Pancreas (tissue), 10 donors: ENCODE measurements around the gene KLHDC7B. TPM values are rescaled to one million over a fixed set of nuclear protein-coding genes. Genes with fewer than 3 reads are reported as not detected.
"Not testable (repeated sequence)": the region's sequence is repeated elsewhere in the genome, so short reads cannot be mapped to it uniquely, and the experiment has no call there.

Source experiments
- ATAC-seq, 4 donors: fragments of 200-7000 bp; cut with Tn5 transposase; one replicate each; pipeline versions ENCODE4 v1.8.0 to v1.9.1; 2020; ENCODE audit warnings: mild to moderate bottlenecking in 4 of 4, moderate library complexity in 4 of 4
- DNase-seq, 6 donors: peaks; one replicate each; pipeline ENCODE4 v3.0.0-alpha.2; 2020
- FAIRE-seq: peaks from 2 replicates; lab custom pipeline; 2012; peaks lifted over from hg19 to GRCh38; lab: Jason Lieb, UNC
- H3K27ac ChIP-seq, 4 donors: fragments of 200-600 bp; sonication (generic); 1 replicate in 3 of 4; 2 replicates in 1 of 4; pipeline versions ENCODE4 v1.5.0 to v1.8.0; 2020
- H3K27me3 ChIP-seq, 4 donors: fragments of 200-600 bp; one replicate each; pipeline ENCODE4 v1.8.0; 2021
- H3K36me3 ChIP-seq, 3 donors: fragments of 200-600 bp; sonication (generic) in 1 of 3; one replicate each; pipeline versions ENCODE4 v1.5.0 to v1.8.0; 2020 to 2021
- H3K4me1 ChIP-seq, 3 donors: fragments of 200-600 bp; one replicate each; pipeline ENCODE4 v1.8.0; 2021
- H3K4me3 ChIP-seq, 4 donors: fragments of 200-600 bp; sonication (generic) in 2 of 4; one replicate each; pipeline versions ENCODE4 v1.5.0 to v1.8.0; 2020 to 2021
- H3K9me3 ChIP-seq, 4 donors: fragments of 200-600 bp; one replicate each; pipeline ENCODE4 v1.8.0; 2021
- WGBS, 2 donors: extraction: QIAGEN DNeasy Blood & Tissue Kit; methylation state at CpG; one replicate each; pipeline ENCODE4 v1.1.7; 2013; 5-methylcytosine and 5-hydroxymethylcytosine counted together
- intact Hi-C, 3 donors: fragments of 100-400 bp; cut with DNase I; formaldehyde crosslinking; loops; one replicate each; pipeline versions ENCODE4 v1.11.1 to v1.14.2; 2022
- polyA plus RNA-seq, 2 donors: library from polyadenylated mRNA; stranded (reverse); fragments of 200-250 nt; gene quantifications; one replicate each; pipeline ENCODE4 v1.2.3, GENCODE V29; 2013
- total RNA-seq, 6 donors: library from RNA; stranded (reverse); fragmentation: NEBNext Ultra II Directional in 4 of 6; extraction: Animal tissue kit (Norgen Biotek cat#: 25700) in 4 of 6; gene quantifications; one replicate each; pipeline versions ENCODE4 v1.2.1 to v1.2.4, GENCODE V29; 2021 to 2023
- TF ChIP-seq, protein P1 (sequence below), 4 donors: fragments of 200-600 bp; sonication (generic) in 3 of 4; IDR thresholded peaks; one replicate each; pipeline versions ENCODE4 v1.5.0 to v1.8.0; 2021; ENCODE audit warnings: antibody characterized with exemption in 4 of 4
- donor health status: healthy with polysubstance abuse.
- donor health status: DM: no; HTN: no; CAD: no; lungs with moderate emphysema.
- donor health status: DM: no; HTN: no; CAD: no.
- donor health status: control.
- donor health status: control.
- donor health status: Bipolar disorder and iron deficiency.
- donor health status: DM: yes; HTN: yes; CAD: no.
- donor health status: DM: no; HTN: no; CAD: no.
- donor health status: DM: no; HTN: no; CAD: no.
- donor health status: DM: yes; HTN: yes; CAD: no.

KLHDC7B gene
- total and polyA plus RNA-seq, 8 donors: 0.03 to 2.1 (median 0.15) TPM; not detected in 1

GRCh38 chr22:50516891-50517290, 28.8 kb upstream of the KLHDC7B start:
- no peaks in the 10 kb centered on the region for H3K4me1 ChIP-seq
- intact Hi-C loops: no loop called here
- ATAC-seq (no peak), FAIRE-seq (no peak), DNase-seq (no peak)
- TF ChIP-seq, protein P1, sequence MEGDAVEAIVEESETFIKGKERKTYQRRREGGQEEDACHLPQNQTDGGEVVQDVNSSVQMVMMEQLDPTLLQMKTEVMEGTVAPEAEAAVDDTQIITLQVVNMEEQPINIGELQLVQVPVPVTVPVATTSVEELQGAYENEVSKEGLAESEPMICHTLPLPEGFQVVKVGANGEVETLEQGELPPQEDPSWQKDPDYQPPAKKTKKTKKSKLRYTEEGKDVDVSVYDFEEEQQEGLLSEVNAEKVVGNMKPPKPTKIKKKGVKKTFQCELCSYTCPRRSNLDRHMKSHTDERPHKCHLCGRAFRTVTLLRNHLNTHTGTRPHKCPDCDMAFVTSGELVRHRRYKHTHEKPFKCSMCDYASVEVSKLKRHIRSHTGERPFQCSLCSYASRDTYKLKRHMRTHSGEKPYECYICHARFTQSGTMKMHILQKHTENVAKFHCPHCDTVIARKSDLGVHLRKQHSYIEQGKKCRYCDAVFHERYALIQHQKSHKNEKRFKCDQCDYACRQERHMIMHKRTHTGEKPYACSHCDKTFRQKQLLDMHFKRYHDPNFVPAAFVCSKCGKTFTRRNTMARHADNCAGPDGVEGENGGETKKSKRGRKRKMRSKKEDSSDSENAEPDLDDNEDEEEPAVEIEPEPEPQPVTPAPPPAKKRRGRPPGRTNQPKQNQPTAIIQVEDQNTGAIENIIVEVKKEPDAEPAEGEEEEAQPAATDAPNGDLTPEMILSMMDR (IDR thresholded peaks at IDR 0.05): no peak
- no peaks in the 10 kb centered on the region for H3K9me3 ChIP-seq
- H3K36me3 ChIP-seq: peaks cover 0 to 34% (median 8%) of the 10 kb centered on the region in 3 donors
- no peak overlapping the region for H3K4me3 ChIP-seq
- WGBS, 2 donors: 83 to 84% methylated on average over 16 of the region's 16 CpGs
- no peaks in the 10 kb centered on the region for H3K27me3 ChIP-seq
- H3K27ac ChIP-seq: no peak overlapping the region

DNA sequence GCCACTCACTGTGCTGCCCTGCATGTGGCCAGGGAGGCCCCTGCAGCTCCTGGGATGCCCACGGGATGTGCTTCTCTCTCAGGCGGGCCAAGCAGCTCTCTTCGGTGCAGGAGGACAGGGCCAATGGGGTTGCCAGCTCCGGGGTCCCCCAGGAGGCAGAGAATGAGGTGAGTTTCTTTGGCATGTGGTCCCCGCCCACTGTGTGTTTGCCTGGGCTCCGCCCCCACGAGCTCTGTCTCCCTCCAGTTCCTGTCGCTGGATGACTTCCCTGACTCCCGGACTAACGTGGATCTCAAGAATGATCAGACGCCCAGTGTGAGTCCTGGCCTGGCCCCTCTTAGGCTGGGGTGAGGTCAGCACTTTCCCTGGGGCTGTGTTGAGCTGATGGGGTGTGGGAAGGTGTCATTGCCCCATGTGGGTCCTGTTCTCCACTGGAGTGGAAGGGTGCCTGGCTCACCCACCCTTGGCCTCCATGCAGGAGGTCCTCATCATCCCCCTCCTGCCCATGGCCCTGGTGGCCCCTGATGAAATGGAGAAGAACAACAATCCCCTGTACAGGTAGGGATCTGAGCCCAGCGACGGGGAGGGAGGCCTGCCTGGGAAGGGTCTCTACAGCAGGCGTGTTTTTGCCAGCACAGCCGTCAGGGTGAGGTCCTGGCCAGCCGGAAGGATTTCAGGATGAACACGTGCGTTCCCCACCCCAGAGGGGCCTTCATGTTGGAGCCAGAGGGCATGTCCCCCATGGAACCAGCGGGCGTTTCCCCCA, 28.0 kb upstream of the KLHDC7B start:
- Histone ChIP-seq H3K36me3 (peaks cover 0 to 42% (median 13%) of the 10 kb centered on the region in 3 donors), H3K27ac (no peak overlapping the region), H3K4me3 (no peak overlapping the region), H3K27me3 (no peaks in the 10 kb centered on the region), H3K4me1 (no peaks in the 10 kb centered on the region), H3K9me3 (no peaks in the 10 kb centered on the region)
- peak in 1 of 6 donors; percentile 39 for DNase-seq
- no peak for ATAC-seq
- TF ChIP-seq, protein P1 (IDR thresholded peaks at IDR 0.05): no peak
- 87 to 89% methylated on average over 20 of the region's 20 CpGs for WGBS, 2 donors
- no peak for FAIRE-seq
- intact Hi-C loops: no loop called here

DNA sequence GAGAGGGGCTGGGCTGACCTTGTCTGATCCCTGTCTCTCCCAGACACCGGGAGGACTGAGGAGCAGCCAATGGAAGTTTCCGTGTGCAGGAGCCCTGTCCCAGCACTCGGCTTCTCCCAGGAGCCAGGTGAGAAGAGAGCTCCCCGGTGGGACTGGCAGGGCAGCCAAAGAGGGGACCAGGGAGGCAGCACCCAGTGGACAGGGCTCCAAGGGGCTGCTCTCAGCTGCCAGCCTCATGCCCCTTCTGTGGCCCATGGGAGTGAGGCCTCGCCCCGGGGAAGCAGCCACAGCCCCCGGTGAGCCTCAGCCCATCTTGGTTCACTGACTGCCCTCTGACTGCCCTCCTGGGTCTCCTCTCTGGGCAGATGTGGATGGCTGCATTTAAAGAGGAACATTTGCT, 27.1 kb upstream of the KLHDC7B start:
- no peak overlapping the region for H3K27ac ChIP-seq
- ATAC-seq (no peak), FAIRE-seq (no peak), DNase-seq (peak in 1 of 6 donors; percentile 50)
- no peaks in the 10 kb centered on the region for H3K27me3 ChIP-seq
- TF ChIP-seq, protein P1 (IDR thresholded peaks at IDR 0.05): no peak
- intact Hi-C loops: no loop called here
- 94% methylated on average over 7 of the region's 7 CpGs for WGBS, 2 donors
- H3K4me3 ChIP-seq: no peak overlapping the region
- H3K36me3 ChIP-seq: peaks cover 0 to 51% (median 19%) of the 10 kb centered on the region in 3 donors
- no peaks in the 10 kb centered on the region for H3K9me3 ChIP-seq
- no peaks in the 10 kb centered on the region for H3K4me1 ChIP-seq

GRCh38 chr22:50519151-50519550, 26.5 kb upstream of the KLHDC7B start:
- 94 to 95% methylated on average over 8 of the region's 8 CpGs for WGBS, 2 donors
- DNase-seq (peak in 1 of 6 donors; percentile 61), ATAC-seq (no peak), FAIRE-seq (no peak)
- H3K27ac ChIP-seq: no peak overlapping the region
- no peaks in the 10 kb centered on the region for H3K9me3 ChIP-seq
- intact Hi-C loops: no loop called here
- peaks cover 0 to 52% (median 19%) of the 10 kb centered on the region in 3 donors for H3K36me3 ChIP-seq
- TF ChIP-seq, protein P1 (IDR thresholded peaks at IDR 0.05): no peak
- no peaks in the 10 kb centered on the region for H3K27me3 ChIP-seq
- H3K4me1 ChIP-seq: peaks cover 1 to 2% (median 2%) of the 10 kb centered on the region in 3 donors
- H3K4me3 ChIP-seq: no peak overlapping the region

DNA sequence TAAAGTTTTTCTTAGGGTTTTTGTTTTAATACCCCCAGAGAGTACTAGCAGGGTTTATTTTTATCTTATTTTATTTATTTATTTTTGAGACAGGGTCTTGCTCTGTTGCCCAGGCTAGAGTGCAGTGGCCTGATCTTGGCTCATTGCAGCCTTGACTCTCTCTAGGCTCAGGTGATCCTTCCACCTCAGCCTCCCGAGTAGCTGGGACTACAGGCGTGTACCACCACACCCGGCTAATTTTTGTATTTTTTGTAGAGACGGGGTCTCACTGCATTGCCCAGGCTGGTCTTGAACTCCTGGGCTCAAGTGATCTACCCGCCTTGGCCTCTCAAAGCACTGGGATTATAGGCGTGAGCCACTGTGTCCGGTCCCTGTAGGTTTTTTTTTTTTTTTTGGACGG, 25.5 kb upstream of the KLHDC7B start:
- H3K36me3 ChIP-seq: peaks cover 0 to 52% (median 19%) of the 10 kb centered on the region in 3 donors
- H3K4me3 ChIP-seq, H3K4me1 ChIP-seq, FAIRE-seq, intact Hi-C loops, H3K9me3 ChIP-seq, ATAC-seq, H3K27ac ChIP-seq, DNase-seq, H3K27me3 ChIP-seq: not testable (repeated sequence)
- WGBS, 2 donors: 94 to 98% methylated on average over 8 of the region's 8 CpGs
